DMS 273 treated with DMSO at 0.1 percent for 48 hours (cell line): ENCODE measurements around the gene PFN1.
A peak's percentile ranks its signal among the peaks of the same experiment; 100 is the strongest.

Experiments used
- DNase-seq: peaks from one replicate; lab custom pipeline; 2025; lab: John Stamatoyannopoulos, UW

PFN1 gene

GRCh38 chr17:4948166-4948930 is at the start of gene PFN1:
TSS of gene PFN1 (minus strand) at chr17:4948530. CDS start at chr17:4948394, 136 bp downstream.
- DNase-seq, result peak; percentile 58

GRCh38 chr17:4997302-4998026 is 49.1 kb upstream of the PFN1 start, which contains the start of the genes INCA1 and KIF1C:
TSS of gene INCA1 (minus strand) at chr17:4997522. CDS start at chr17:4994437, 3,085 bp downstream.
TSS of gene KIF1C (plus strand) at chr17:4997950. CDS start at chr17:5000247, 2,297 bp downstream.
- peak; percentile 56 for DNase-seq

DNA sequence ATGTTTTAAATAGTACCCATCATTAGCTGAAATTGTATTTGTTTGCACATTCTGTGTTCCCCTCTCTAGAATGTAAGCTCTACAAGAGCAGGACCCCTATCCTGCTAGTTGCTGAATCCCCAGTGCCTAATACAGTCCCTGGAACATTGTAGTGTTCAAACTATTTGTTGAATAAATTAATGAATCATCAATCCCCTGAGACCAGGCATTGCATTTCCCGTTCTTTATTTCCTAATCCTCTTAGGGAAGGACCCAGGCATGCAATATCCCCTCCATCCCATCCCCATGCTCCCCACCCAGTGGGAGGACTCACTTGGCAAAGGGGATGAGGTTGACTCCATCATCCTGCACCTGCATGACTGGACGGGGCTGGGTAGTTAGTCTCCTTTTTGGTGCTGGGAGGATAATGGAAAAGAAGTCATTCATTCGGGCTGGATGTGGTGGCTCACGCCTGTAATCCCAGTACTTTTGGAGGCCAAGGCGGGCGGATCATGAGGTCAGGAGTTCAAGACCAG is 45.8 kb upstream of the PFN1 start:
- DNase-seq, result no peak

DNA sequence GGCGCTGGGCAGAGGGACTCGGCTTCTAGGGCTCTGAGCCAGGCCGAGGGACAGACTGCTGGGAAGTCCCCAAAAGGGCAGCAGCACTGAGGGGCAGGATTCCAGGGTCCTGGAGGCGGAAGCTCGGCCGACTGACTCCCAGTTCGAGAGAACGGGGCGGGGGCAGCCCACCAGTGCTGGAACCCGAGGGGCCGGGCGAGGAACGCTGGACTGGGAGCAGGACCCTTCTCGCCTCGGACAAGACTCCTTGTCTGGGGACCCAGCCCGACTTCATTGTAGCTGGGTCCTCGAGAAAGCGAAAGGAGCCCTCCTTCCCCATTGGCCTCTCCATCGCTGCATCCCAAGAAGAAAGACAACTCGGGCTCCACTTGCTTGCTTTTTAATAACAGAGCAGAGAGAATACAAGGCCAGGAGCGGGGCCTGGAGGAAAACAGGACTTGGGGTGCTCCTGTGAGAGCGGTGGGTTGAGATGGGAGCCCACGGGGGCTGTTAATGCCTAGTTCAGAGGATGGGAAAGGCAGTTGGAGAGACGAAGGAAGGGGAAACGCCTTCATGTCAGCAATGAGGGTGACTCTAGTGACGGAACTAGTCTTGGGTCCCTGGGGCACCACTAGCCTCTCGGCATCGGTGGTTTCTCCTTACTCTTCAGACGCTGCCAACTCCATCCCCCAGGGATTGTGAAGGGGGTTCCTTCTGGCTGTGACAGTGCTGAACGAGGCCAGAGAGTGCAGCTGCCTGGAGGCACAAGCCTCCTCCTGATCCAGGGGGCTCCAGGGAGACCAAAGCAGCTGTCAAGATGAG is 39.6 kb upstream of the PFN1 start:
- no peak for DNase-seq

DNA sequence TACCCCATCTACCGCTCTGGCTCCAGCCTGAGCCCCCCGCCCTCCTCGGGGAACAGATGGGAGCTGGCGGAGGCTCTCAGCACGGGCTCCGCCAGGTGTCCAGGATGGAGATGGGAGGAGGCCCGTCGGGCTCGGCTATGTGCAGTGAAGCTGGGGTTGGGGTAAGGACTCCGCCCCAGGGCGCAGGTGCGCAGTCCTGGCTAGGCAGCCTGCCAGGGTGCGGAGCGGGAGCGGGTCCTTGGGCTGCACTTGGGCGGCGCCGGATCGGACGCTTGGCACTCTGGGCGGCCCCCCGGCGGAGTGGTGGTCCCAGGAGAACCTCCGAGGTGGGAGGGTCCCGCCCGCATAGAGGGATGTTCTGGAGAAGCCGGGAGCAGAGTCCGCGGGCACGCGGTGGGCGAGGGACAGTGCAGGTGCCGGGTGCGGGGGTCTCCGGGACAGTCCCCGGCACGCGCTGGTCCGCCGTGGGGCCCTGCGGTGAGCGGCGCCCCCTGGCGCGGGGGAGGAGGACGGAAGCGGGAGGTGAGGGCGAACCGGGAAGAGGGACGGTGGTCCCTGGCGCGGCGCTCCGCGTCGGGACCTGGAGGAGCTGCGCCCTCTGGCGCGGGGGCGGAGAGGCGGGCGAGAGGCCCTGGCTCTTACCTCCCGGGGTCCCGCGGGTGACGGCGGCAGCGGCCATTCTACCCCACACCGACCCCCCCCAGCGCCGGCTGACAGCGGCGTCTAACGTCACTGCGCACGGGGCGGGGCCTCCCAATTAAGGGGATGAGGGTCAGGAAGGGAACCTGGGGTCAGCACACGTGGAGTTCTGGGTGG is 38.8 kb upstream of the PFN1 start, which contains the start of gene CAMTA2:
TSS of gene CAMTA2 (minus strand) at position 725 of the 816 bp plus-strand sequence. CDS start 1,453 bp downstream, outside the sequence.
- peak; percentile 4 for DNase-seq

DNA sequence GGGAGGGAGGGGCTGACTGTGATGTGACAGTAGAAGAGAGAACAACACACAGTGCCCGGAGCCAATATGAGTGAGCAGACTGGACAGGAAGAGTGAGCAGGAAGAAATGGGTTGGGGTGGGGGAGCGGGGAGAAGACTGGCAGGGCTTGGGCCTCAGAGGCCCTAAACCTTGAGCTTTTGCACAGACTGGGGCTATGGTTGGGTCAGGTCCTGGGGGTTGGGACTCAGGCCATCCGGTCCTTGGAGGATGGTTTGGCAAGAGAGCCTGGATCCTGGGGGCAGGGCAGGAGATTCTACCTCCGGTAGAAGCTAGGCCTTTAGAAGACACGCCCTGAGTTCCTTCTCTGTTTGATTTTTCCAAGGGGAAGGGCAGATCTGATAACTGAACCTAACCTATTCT is 38.1 kb upstream of the PFN1 start:
- no peak for DNase-seq

- DNase-seq, result no peak
Observed at GRCh38 chr17:4982305-4982704, 34.0 kb upstream of the PFN1 start.

- DNase-seq, result peak; percentile 2
Observed at GRCh38 chr17:4980644-4981216, 32.4 kb upstream of the PFN1 start.

DNA sequence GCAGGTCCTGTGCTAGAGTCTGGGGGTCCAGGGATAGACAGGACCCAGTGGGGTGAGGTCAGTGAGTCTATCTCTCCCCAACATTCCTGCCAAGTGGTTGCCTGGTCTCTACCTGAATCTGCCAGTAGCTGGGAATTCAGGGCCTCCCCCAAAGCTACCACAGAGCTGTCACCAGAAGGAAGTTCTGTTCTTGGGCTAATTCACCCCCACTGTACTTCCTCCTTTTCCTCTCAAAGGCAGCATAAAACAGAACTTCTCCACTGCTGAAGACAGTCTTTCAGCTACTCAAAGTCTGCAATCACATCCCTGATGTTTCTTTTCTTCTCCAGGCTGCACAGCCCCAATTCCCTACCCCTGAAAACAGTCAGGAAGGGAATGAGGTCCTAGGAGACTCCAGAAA is 30.4 kb upstream of the PFN1 start:
- DNase-seq, result no peak

GRCh38 chr17:4974115-4974670 is 25.9 kb upstream of the PFN1 start:
- no peak for DNase-seq

DNA sequence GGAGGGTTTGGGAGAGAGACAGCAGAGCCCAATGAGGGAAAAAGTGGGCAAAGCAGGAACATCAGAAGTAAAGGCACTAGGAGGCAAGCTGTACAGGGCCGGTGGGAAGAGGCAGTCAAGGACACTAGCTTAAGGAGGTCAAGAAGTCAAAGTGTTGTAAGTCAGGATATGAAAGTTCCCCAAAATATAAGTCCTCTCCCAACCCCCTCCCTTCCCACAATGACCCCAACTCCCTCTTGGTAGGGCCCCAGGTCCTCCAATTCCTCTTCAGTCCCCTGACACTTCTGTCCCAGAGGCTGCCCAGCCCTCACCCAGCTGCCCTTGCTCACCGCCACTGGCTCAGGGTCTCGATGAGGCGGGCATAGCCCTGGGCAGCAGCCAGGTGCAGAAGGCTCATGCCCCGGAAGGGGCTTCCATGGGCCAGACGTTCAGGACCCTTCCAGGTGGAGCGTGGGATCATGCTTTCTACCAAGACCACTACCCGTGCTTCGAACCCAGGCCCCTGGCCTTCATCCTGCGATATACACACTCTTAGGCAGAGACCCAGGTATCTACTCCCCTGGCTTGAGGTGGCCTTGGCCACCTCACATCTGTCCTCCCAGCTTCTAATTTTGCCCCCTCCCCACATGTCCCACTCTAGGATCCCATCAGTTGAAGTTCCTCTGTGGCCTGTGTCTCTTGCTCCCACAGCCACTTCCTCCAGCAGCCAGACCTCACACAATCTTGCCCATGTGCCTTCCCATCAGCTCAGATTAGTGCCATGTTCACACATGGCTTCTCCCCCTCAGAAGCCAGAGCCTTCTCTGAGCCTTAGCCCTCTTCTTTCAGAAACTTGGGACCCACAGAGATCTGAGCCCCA is 25.2 kb upstream of the PFN1 start:
- DNase-seq, result no peak

GRCh38 chr17:4972752-4973151 is 24.4 kb upstream of the PFN1 start:
- DNase-seq, result no peak

DNA sequence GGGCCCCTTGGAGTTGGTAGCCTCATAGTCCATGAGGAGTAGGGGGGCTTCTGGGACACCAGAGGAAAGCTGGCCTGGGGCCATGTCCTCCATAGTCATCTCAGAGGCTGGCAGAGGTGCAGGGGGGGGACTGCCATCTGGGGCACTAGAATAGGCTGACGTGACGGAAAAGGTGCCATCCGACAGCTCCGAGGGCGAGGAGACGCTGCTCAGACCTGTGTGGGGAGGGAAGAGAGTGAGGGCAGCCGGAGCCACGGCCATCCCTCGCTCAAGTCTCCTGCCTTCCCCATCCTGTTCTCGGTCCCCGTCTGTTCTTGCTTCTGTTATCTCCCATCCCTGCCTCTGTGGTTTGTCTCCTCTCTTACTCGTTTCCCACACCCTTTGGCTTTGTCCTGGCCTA is 24.0 kb upstream of the PFN1 start:
- no peak for DNase-seq

GRCh38 chr17:4971826-4972225 is 23.5 kb upstream of the PFN1 start:
- DNase-seq, result no peak

- DNase-seq, result no peak
Observed at GRCh38 chr17:4970273-4970672, 21.9 kb upstream of the PFN1 start.

DNA sequence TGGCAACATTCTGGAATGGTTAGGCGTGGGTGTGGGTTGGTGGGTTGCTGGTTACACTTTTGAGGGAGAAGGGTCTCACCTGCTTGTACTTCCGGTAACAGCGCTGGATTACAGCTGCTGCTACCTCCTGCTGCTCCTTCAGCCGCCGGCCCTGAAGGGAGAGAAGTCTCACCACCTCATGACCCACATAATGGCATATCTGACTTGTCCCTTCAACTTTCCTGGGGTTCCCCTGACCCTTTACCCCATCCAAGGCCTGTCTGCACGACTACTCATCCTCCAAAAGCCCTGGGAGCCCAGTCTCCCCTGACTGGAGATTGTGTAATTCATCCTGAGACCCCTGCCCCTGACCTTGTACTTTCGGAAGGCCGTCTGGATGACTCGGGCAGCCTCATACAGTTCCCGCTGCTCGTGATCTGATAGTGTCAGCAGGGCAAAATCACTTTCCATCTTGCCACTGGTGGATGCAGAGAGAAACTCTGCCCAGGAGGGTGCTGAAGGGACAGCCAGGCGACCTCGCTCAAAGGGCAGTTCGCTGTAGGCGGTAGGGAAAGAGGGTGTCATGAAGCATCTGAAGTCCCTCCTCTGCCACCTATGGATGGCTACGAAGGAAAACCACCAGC is 21.3 kb upstream of the PFN1 start:
- DNase-seq, result no peak

DNA sequence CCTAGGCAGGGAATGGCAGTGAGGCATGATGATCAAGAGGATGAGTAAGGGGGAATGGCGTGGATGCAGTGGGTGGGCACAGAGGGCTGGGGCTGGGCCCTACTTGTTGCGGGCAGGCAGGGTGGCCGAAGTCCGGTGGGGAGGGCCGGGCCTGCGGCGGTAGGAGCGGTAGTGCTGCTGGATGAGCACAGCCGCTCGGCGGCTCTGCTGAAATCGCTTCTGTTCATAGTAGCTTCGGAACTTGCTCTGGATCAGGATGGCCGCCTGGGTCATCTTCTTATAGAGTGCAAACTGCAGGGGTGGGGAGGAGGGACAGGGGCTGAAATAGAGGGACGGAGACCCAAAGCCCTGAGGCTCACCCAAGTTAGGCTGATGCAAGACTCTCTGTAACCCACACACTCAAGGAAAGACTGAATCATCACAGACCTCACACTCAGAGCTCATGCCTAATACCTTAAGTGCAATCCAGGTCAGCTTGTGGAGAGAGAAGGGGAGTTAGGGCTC is 20.8 kb upstream of the PFN1 start:
- DNase-seq, result no peak

DNA sequence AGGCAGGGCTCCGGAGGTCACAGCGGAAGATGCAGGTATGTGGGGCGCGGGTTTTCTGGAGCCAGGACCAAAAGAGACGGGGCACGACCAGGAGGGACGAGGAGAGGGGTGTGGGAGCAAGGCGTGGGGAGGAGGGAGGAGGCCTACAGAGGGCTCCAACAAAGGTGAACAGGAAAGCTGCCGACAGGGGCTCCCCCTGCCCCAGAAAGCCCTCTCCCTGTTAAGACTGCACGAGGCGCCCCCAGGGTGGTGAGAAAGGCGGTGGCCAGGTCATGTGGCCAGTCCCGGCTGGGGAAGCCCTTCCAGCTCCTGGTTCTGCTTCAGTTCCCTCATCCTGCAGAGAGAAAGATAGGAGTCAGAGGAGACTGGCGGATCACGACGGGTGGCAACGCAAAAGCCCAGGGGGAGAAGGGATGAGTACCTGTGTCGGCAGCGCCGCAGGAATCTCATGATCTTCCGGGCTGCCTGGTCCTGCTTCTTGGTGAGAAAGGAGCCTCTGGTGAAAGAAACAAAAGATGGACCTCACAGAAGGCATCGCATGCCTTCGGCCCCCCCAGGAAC is 20.2 kb upstream of the PFN1 start:
- DNase-seq, result no peak
